HG03378 (cell line): ENCODE measurements around the gene MCUB.
"Not testable (repeated sequence)": the region's sequence is repeated elsewhere in the genome, so short reads cannot be mapped to it uniquely, and the experiment has no call there.

Source experiments
- ATAC-seq: cut with Tn5 transposase; IDR thresholded peaks from one replicate; pipeline ENCODE4 v1.9.1; 2021; ENCODE audit warnings: mild to moderate bottlenecking, moderate library complexity; ENCODE audit not compliant: unreplicated experiment

MCUB gene, protein sequence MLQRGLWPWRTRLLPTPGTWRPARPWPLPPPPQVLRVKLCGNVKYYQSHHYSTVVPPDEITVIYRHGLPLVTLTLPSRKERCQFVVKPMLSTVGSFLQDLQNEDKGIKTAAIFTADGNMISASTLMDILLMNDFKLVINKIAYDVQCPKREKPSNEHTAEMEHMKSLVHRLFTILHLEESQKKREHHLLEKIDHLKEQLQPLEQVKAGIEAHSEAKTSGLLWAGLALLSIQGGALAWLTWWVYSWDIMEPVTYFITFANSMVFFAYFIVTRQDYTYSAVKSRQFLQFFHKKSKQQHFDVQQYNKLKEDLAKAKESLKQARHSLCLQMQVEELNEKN

DNA sequence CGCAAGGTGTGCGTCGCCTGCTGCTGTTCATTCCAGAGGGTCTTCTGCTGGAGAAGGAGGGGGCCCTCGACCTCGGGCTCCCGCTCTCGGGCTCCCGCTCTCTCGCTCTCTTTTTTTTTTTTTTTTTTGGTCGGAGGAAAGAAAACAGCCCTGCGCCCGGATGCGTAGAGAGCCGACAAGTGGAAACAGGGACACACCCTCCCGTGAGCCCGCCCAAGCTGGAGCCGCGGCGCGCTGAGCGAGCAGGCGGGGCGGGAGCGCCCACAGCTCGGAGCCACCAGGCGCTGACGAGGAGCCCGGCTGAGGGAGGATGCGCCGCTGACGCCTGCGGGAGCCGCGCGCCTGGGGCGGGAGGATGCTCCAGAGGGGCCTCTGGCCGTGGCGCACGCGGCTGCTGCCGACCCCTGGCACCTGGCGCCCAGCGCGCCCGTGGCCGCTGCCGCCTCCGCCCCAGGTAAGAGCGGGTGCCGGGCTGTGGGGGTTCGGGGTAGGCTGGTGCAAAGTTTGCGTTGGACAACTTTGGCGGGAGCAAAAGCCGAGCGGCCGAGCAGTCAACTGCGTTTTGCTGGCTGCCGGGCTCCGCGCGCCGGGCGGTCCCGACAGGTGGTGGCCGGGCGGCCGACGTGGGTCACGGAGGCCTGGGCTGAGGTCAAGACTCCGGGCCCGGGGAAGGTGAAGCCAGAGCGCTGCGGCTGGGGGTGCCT lies at the start of gene MCUB:
Gene MCUB, plus strand, starts transcription at position 264 of the 704 bp plus-strand sequence. Its CDS starts 92 bp downstream, at position 356.
- ATAC-seq, result peak; percentile 85

DNA sequence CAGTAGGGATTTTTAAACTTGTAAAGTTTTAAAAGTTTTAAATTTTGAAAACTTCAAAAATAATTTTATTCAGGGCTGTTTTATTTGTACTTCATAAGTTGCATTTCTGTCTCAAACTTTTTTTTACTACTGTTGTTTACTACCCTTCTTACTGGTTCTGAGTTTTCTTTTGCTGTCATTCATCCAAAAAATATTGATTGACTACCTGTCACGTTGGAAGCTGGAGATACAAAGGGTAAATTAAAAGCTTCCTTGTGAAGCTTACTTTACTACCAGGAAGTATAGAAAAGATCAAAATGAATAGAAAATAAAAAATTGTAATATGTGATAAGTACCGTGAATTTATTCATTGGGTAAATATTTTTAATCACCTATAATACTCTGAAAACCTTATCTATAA lies 49.4 kb upstream of the MCUB start:
- no peak for ATAC-seq

DNA sequence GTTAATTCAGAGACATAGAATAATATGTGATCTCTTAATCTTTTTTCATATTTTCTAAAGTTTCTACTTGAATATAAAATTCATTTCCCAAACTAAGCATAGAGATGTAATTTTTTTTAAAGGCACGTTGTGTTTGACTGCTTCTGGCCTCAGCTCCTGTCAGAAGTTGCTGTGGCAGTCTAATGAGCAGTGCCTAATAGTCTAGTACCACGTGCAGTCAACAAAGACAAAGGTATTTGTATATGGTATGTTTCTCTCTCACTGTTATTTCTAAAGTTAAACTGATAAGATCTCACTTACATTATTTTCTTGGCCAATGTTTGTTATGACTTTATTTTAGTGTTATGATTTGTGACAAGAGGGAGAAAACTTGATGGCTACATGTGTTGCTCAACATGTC lies 48.6 kb upstream of the MCUB start:
- ATAC-seq, result no peak

DNA sequence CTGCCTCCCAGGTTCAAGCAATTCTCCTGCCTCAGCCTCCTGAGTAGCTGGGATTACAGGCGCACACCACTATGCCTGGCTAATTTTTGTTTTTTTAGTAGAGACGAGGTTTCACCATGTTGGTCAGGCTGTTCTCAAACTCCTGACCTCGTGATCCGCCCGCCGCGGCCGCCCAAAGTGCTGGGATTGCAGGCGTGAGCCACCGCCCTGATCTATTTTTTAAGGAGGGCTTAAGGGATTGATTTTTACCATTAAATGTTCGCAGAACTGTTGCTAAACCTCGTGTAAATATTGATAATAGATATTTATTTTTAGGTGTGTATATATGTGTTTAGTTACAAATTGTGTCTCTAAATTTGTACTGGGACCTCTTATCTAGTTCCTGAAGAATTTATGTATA lies 46.7 kb upstream of the MCUB start:
- not testable (repeated sequence) for ATAC-seq

DNA sequence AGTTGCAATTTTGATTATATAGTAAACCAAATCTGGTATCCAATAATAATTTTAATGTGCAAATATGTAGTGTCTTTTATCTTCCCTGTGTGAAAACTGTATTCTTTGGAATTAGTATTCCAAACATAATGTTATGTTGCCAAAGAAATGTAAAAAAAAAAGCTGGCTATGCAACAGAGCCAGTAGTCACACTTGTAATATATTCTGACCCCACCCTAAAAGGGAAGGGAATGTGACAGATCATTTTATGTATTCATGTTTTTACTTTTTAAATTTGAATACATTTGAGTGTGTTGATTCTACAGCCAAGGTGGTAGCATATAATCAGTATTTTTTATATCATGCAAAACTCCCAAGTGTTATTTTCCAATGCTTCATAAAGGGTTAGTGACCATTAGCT lies 27.9 kb upstream of the MCUB start:
- ATAC-seq, result no peak

DNA sequence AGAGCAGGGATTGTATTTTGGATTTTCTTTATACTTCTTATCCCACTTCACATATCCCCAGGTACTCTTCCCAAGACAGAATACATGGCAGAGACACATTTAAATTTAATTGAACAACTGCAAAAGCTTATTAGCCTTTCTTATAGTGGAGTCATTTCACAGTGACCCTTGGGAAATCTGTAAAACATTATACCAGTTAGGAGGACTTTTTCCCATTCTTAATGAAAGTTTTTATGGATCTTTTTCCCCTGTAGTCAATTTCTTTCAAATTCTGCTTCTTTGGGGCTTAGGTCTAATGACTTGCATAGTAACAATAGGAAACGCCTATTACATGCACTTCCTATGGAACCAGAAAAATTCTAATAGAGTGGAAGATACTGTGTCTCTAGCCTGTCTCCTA lies 14.6 kb upstream of the MCUB start:
- ATAC-seq, result no peak

DNA sequence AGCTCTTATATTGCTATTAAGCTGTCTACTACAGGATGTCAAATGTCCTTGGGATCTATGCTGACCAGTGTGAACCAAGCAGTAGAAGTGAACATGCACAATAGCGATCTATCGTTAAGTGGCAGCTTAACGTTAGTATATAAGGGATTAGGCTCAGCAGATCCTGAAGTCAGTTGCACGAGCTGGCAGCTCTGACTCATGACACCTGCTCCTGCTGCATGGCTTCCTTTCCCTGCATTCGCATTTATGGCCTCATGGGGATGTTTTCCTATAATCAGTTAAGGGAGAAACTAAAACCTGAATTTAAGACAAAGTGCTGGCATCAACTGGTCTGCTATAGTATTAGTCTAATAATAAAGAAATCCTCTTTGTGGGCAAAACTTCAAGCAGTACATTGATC lies 12.7 kb upstream of the MCUB start:
- no peak for ATAC-seq

DNA sequence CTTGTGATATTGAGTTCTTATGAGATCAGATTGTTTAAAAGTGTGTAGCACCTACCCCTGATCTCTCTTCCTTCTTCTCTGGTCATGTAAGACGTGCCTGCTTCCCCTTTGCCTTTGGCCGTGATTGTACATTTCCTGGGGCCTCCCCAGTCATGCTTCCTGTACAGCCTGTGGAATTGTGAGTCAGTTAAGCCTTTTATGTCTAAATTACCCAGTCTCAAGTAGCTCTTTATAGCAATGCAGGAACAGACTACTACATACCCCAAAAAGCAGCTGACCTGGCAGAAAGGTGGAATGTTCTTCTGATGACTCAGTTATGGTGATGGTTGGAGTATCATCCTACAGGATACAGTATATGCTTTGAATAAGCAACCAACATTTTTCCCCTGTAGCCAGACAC lies 11.4 kb upstream of the MCUB start:
- ATAC-seq, result no peak

DNA sequence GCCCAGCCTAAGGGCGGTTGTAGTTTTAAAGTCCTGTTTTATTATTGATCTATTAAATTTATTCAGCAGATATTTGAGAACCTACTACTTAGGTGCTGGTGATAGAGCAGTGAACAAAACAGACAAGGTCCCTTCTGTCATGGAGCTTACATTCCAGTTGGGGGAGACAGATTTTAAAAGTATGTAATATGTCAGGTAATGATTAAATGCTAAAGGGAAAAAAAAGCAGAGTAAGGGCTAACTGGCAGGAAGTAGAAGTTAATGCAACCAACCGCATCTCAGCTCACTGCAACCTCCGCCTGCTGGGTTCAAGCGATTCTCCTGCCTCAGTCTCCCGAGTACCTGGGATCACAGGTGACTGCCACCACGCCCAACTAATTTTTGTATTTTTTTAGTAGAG lies 7.8 kb upstream of the MCUB start:
- ATAC-seq, result no peak

DNA sequence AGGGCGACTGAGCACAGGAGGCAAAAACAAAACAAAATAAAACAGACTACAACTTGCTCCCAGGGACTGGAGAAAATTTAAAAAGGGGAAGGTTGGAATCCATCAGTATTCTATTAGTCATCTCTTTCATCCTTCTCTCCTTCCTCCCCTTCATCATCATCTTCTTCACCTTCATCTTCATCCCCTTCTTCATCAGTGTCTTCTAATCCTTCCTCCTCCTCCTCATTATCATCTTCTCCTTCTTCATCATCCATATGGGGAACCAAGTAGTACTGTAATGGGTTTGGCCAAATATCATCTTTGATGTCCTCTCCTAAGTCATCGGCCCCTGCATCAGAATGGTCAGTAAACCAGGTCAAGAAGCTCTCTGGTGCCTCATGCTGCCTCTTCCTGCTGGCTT lies 6.9 kb upstream of the MCUB start:
- ATAC-seq, result no peak

DNA sequence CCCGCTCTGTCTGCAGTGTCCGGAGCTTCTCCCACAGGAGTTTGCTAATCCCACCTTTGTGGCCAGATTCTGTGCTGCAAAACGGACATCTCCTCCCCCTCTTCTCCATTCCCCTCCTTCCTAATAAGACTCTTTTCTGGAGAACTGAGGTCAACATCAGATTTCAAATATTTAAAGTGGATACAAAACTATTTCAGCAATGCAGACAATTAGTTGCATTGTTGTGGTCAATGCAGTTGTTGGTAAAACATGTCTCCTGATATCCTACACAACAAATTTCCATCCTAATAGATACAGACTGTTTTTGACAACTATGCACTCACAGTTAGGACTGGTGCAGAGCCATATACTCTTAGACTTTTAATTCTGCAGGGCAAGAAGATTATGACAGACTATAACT lies 5.1 kb upstream of the MCUB start:
- no peak for ATAC-seq

DNA sequence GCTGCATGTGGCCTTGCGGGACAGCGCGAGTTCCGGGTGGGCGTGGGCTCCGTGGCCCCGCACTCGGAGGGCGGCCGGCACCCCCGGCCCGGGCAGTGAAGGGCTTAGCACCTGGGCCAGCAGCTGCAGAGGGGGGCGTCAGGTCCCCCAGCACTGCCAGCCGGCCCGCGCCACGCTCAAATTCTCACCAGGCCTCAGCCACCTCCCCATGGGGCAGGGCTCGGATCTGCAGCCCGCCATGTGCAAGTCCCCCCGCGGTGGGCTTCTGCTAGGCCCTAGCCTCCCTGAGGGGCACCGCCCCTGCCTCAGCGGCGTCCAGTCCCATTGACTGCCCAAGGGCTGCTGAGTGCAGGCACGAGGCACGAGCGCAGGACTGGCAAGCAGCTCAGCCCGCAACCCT lies 2.6 kb upstream of the MCUB start:
- ATAC-seq, result no peak

DNA sequence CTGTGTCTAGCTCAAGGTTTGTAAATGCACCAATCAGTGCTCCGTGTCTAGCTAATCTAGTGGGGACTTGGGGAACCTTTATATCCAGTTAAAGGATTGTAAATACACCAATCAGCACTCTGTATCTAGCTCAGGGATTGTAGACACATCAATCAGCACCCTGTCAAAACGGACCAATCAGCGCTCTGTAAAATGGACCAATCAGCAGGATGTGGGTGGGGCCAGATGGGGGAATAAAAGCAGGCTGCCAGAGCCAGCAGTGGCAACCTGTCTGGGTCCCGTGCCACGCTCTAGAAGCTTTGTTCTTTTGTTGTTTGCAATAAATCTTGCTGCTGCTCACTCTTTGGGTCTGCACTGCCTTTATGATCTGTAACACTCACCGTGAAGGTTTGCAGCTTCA lies 2.0 kb upstream of the MCUB start:
- not testable (repeated sequence) for ATAC-seq

DNA sequence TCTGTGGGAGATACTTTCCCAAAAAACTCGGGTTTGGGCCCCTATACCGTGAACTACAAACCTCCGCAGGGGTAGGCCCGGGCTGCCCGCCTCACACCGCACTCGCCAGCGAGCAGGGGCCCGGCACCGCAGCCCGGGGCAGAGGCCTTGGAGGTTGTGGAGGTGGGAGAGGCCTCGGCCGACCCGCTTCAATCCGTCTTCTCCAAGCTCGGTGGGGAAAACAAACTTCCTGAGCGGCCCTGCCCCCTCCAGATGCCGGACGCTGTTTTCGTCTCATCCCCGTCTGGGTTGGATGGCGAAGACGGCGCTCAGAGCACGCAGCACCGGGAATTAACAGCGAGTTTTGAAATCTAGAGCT lies 442 bp upstream of the MCUB start:
- peak; percentile 26 for ATAC-seq

DNA sequence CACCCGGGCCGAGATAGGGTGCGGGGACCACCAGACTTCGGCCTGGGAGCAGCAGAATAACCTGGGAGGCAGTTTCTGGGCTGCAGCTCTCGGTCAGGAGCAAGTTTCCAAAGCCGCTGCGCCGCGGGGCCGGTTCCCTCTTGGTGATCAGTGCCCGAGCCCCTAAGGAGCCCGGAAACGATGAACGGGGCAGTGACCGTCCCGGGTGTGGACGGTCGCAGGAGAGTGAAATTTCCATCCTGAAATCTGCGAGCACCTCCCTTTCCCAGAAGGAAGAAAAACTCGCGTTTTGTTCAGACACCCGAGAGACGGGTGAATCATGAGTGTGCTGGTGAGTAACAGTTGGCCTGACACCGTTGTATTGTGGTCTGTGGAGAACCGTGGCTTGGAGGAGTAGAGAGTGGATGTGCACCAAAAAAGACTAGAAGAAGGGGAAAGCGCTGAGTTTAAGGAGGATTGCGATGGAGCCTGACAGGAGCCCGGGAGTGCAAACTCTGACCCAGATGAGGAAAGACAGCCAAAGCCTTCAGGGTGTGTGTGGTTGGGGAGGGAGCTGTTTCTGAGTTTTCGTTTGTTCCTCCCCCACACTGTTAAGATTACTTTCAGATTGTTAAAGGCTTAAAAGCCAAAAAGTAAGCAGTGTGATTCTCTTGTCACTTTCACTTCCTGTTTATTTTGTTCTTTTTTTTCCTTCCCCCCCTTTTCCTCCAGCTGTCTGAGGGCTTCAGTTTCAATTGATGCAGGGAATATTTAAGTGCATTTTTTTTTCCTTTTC lies 828 bp downstream of the MCUB start:
- peak; percentile 75 for ATAC-seq

DNA sequence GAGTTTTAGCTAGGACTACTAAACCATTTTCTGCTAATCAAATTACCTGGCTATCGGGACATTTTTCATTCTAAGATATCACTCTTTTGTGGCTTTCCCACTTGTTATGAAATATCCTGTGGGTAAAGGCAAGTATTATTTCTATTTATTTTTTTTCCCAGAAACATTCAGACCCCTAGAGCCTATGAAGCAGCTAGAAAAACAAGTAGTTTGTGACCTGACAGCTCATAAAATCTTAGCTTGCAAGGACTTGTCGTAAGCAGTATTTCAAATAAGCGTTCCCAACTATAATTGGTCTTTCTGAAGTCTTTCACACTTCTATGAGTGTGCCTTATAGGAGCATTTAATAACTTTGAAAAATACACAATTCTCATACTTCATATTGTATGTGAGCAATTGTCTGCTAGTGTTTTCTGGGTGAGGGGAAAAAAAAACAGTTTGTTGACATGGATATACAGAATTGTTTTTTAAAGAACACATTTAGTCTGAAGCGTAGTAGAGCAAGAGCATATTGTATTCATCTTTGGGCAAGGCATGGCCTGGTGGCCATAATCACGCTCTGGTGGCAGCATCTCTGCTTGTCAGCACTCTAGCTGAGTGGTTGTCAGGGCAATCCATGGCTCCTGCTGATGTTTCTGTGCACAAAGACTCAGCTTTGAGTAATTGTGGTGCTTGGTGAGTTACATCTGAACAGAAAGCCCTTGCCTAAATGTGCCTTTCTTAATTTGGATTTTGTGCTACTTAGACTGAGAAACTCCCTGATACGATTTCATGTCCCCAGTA lies 2.6 kb downstream of the MCUB start:
- ATAC-seq, result no peak

DNA sequence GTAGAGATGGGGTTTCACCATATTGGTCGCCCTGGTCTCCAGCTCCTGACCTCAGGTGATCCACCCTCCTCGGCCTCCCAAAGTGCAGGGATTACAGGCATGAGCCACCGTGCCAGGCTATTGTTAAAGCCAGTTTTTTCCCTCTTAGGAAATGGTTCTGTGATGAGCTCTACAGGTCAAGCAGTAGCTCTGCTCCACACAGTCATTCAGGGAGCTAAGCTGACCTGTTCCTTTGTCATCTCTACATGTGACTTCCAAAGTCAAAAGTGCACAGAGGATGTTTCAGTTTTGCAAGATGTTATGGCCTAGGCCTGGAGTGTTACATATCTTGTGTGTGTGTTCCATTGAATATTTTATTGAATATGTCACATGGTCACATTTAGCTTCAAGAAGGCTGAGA lies 11.4 kb downstream of the MCUB start:
- no peak for ATAC-seq

DNA sequence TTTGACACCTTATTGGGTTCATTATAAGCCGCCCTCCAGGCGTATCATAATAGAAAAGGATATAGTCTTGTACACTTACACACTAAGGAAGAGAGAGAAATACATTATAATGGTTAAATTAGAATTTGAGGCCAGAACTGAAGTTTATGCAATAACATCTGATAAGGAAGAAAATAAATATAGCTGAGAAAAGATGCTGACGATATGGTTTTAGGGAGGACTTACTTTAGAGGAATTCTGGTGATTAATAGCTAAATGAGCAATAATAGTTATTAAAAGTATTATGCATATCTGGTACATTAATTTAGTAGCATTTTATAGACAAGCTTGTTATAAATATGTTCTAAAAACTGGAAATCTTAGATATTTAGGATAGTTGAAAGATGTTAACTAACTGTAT lies 12.1 kb downstream of the MCUB start:
- ATAC-seq, result no peak

DNA sequence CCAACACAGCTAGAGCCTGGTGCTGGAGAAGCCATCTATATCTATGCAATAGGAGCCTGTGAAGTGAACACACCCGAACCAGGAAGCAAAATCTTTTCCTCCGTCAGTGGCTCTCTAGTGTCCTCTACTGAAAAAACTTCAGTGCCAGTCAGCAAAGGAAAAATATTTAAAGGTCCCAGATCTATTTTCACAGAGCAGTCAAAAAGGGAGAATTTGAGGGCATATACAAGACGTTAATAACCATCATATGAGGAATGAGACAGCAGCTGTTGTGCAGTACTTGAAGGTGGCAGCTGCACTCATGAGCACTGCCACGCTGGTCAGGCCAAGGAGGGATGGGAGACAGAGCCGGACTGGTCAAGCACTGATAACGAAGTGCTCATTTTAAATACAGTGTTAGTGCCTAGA lies 14.4 kb downstream of the MCUB start:
- ATAC-seq, result no peak

DNA sequence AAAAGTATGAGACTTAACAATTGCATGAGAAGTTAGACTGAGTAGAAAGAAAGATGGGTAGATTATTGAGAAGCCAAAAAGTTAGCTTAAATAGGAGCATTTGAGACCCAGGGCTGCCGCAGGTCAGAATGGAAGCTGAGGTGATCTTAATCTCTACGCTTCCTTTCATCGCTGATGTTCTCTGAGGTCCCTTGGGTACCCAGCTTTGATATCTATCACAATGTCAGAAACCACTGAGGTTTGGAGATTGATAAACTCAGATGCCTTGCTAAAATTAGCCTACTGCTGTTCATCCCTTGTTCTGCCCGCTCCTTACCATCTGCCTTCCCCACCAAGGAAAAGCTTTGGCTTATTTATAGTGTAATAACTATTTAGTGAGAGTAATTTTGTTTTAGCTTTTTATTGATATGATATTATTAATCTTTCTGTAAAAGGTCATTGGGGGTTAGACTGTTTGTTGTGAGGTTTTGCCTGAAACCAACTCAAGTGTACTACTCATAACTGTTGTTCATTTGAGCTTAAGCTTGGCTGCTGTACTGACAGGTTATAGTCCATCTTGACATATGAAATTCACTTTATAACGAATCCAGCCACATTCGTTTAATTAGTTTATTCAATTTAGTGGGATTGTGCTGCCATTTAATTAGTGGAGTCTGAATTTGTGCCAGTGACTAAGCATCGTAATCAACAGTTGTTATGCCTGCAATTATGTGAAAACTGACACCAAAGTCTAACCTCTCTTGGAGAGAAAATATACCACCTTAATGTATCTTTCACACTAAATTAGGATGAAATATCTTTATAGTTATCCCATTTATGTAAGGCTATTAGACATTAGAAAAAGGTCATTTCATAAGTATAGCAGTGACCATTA lies 15.1 kb downstream of the MCUB start:
- ATAC-seq, result no peak
